ENCODE data around the gene RRP7A. TPM values are rescaled to one million over a fixed set of nuclear protein-coding genes. Genes with fewer than 3 reads are reported as not detected.
A peak's percentile ranks its signal among the peaks of the same experiment; 100 is the strongest.
"Not testable (repeated sequence)": the region's sequence is repeated elsewhere in the genome, so short reads cannot be mapped to it uniquely, and the experiment has no call there.

Gene RRP7A
- total RNA-seq, 1 donor: 18.6 TPM

- no peak overlapping the region for H3K4me3 ChIP-seq (ENCODE audit: low read depth, low read length)
- DNase-seq (ENCODE audit: low read depth): no peak
- TF ChIP-seq CTCF (IDR thresholded peaks at IDR 0.05; ENCODE audit: insufficient read depth, low read length): peak; percentile 39
Measured at GRCh38 chr22:42560781-42561180, 41.2 kb upstream of the RRP7A start.

- no peak for TF ChIP-seq CTCF (IDR thresholded peaks at IDR 0.05; ENCODE audit: insufficient read depth, low read length)
- no peak for DNase-seq (ENCODE audit: low read depth)
- H3K4me3 ChIP-seq (ENCODE audit: low read depth, low read length): no peak overlapping the region
Measured at GRCh38 chr22:42560381-42560780, 40.8 kb upstream of the RRP7A start.

GRCh38 chr22:42553475-42554361, 34.1 kb upstream of the RRP7A start, which contains the start of gene SERHL2:
TSS of gene SERHL2 (plus strand) at chr22:42553956. CDS start at chr22:42554021, 65 bp downstream.
- no peak for TF ChIP-seq CTCF (IDR thresholded peaks at IDR 0.05; ENCODE audit: insufficient read depth, low read length)
- peak within 1 kb of the TSS; percentile 83 for H3K4me3 ChIP-seq (ENCODE audit: low read depth, low read length)
- DNase-seq (ENCODE audit: low read depth): peak; percentile 74

GRCh38 chr22:42552294-42552647, 32.7 kb upstream of the RRP7A start:
- H3K4me3 ChIP-seq (ENCODE audit: low read depth, low read length); DNase-seq (ENCODE audit: low read depth): not testable (repeated sequence)

GRCh38 chr22:42549331-42550060, 29.9 kb upstream of the RRP7A start:
- no peak for DNase-seq (ENCODE audit: low read depth)
- no peak for TF ChIP-seq CTCF (IDR thresholded peaks at IDR 0.05; ENCODE audit: insufficient read depth, low read length)
- H3K4me3 ChIP-seq (ENCODE audit: low read depth, low read length): no peak overlapping the region

- no peak for TF ChIP-seq CTCF (IDR thresholded peaks at IDR 0.05; ENCODE audit: insufficient read depth, low read length)
Measured at GRCh38 chr22:42548597-42549330, 29.2 kb upstream of the RRP7A start.

GRCh38 chr22:42548126-42548525, 28.5 kb upstream of the RRP7A start:
- DNase-seq (ENCODE audit: low read depth); H3K4me3 ChIP-seq (ENCODE audit: low read depth, low read length): not testable (repeated sequence)

More at GRCh38 chr22:42548597-42549330, 29.2 kb upstream of the RRP7A start:
- no peak for DNase-seq (ENCODE audit: low read depth)
- H3K4me3 ChIP-seq (ENCODE audit: low read depth, low read length): no peak overlapping the region
